GM18502 (cell line): ENCODE measurements around the gene CHSY3.

Experiments used
- ATAC-seq: cut with Tn5 transposase; IDR thresholded peaks from one replicate; pipeline ENCODE4 v1.9.1; 2021; ENCODE audit warnings: mild to moderate bottlenecking; ENCODE audit not compliant: unreplicated experiment, poor library complexity

Gene CHSY3

DNA sequence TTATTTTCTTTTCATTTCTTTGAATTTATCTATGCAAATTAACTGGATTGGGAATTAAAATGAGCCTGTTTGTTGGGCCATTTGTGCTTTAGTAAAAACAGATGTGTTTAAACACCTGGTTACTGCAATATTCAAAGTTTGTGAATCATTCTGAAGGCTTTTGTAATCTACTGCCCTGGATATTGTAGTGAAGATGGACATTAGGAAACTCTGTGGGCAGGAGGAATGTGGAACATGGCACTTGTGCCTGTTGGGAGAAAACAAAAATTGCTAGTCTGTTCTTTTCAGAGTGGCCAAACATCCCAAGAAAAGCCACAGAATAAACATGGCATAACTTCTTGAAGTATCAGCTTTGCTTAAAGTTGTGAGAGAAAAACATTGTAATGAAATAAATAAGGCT is 40.8 kb downstream of the CHSY3 start:
- no peak for ATAC-seq

DNA sequence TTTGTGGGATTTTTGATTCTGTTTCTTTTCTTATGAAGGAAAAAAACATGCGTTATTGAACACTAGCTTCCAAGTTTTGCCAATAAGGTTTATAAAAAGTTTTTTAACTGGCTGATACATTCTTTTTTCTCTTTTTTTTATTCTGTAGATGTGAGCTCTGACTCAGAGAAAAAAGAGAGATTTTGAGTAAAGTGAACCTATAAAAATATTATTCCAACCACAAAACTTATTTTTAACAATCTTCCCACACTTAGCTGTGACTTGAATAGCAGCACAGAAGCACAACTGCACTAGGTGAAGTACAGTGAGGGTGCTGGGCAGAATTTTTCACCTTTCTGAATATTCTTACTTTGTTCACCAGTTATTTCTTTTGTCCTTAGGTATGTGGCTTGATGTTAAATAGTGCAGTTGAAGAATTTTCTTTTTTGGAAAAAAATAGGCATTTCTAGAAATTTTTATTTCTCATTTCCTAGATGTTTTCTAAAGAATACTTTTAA is 41.6 kb downstream of the CHSY3 start:
- no peak for ATAC-seq

DNA sequence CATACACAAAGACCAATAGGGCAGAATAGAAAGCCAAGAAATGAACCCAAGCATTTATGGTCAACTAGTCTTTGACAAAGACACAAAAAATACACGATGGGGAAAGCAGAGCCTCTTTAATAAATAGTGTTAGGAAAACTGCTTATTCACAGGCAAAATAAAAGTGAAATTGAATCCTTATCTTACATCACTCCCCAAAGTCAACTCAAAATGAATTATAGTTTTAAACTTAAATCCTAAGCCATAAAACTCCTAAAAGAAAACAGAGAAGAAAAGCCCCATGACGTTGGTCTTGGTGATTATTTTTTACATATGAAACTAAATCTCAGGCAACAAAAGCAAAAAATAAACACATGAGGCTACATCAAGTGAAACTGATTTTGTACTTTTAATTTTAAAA is 46.8 kb downstream of the CHSY3 start:
- ATAC-seq = no peak

DNA sequence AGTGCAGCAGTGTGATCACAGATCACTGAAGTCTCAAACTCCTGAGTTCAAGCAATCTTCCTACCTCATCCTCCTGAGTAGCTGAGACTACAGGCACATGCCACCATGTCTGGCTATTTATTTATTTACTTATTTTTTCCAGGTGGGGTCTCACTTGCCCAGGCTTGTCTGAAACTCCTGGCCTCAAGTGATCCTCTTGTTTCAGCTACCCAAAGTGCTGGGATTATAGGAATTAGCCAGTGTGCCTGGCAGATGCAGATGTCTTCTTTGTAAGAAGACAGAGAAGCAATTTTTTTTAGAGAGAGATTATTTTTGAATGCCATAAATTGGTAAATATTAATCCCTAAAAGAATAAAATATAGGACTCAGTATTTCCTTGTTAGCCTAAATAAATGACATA is 54.3 kb downstream of the CHSY3 start:
- ATAC-seq = no peak

DNA sequence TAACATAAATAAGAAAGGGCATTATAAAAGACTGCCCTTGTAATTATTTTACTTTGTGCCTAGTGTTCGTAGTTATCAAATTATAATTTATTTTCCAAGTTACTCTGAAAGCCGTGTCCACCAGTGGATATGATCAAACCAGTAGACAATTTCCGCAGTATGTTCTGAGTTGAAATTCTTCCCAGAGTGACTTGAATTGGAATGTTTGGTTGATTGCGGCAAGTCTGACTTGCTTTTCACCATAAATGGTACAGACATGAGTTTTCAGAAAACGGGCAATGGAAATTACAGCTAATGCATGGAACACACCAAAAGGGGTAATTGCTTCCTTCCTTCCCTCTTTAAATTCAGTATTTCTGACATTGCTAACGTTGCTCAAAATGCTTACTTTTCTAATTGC is 56.6 kb downstream of the CHSY3 start:
- ATAC-seq = no peak

DNA sequence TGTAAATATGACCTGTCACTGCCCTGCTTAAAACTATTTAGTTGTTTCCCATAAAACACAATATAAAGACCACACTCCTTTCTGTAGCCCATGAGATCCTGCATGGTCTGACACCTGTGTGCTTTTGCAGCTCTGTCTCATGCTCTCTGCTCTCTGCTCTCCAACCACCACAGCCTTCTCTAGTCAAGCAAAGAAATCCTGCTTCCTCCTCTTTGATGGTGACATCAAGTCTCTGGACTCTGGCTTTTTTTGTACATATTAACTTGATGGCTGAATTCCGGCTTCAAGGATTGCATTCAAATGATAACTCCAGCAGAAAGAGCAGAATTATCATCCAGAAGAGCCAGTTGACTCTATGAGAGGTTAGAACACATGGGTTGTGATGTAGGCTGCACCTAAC is 58.2 kb downstream of the CHSY3 start:
- no peak for ATAC-seq

DNA sequence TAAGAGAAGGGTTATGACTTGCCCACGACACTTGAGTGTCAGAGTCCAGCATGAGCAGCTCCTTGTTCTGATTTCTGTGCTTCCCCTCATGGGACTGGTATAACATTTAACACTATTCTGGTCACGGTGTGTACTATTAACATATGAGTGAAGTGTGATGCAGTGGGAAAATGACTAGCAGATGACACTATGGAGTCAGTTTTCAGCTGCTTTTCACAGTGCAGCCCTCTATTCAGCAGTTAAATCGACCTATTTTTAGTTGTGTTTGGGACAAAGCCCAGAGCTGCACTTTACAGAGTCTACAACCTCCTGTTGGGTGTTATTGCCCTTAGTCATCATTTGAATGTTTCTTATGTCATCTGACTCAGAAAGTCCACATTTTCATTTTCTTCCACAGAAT is 59.1 kb downstream of the CHSY3 start:
- no peak for ATAC-seq

DNA sequence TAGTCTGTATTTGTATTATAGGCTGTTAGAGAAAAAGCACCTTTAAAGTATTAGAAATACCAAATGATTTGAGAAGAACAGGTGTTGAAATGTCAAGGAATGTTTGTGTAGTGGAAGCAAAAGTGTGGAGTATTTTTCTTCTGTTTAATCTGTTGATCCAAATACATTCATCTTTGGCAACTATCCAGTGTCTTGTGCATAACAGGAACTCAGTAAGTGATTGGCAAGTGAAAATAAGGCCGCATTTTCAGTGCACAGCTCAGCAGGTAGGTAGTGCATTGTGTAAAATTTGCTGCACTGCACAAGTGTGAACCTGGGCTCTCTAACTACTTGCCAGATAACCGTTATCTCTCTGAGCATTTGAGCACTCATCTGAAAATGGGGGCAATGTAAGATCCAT is 61.8 kb downstream of the CHSY3 start:
- no peak for ATAC-seq

DNA sequence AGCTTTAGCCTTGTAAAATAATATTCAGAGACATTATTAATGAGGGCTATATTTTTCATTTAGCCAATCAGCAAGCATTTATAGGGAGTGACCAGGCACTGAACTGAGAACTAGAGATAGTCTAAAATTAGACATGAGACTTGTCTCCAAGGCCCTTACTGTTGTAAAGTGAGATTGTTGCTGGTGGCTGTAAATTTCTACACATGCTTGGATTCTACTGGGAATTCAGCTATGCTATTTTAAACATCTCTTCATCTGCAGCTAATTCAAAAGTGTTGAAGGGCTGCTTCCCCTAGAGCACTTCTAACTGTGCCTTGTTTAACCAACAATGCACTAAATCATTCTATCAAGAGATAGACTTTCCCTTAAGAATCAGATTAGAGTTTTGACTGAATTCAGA is 67.4 kb downstream of the CHSY3 start:
- no peak for ATAC-seq

DNA sequence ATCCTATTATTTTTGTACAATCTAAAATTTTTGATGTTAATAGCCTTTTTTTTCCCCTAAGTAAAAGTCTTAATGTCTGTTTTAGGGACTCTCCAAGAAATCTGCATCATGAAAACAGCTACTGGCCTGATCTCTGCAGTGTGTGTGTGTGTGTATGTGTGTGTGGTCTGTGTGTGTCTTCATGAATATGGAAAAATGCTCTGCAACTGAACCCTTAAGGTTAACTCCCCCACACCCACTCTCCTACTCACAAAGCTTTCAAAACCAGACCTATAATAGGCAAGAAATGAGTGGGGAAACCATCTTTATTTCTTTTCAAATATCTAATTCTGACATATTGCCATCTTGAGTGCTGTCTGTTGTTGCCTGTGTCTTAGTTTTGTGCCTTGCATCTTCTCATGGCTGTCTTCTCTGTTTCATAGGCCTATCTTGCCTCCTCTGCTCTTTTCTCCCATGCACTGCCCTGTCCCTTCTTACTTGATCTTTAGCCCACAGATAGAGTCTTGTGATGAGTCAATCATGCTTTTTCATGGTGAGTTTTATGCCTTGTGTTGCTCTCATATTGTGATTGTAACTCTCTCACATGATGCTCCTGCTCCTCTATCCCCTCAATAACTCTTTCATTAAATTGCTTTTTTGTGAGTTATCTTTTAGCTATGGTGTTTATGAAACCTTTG is 68.3 kb downstream of the CHSY3 start:
- ATAC-seq = no peak

DNA sequence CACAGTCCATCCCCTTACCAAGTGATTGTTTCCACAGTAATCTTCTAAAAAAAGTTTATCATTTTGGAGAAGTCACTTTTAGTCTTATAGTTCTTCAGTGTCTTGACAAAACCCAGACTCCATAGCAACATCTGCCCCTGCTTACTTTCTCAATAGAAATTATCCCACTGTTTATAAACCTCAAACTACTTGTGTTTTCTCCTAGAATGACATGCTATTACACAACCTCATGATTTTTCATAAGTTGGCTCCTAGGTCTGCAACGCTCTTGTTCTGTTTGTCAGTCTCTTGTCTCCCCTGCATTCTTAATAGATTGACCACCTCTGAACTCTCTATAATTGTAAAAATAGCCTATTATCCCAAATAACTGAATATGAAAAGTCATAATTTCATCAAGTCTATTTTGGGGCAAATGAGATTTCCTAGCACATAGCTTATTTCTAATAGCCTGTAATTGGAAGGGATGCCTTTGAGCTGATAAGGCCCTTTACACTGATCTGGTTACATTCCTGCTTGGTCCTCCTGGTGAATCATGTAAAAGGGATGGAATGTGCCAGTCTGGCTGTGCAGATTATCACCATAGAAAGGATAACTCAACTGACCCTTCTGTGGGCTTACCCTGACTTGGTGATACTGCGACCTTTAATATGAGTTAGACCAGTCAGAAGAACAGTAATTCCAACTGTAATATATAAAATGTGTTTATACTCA is 69.6 kb downstream of the CHSY3 start:
- ATAC-seq = no peak

DNA sequence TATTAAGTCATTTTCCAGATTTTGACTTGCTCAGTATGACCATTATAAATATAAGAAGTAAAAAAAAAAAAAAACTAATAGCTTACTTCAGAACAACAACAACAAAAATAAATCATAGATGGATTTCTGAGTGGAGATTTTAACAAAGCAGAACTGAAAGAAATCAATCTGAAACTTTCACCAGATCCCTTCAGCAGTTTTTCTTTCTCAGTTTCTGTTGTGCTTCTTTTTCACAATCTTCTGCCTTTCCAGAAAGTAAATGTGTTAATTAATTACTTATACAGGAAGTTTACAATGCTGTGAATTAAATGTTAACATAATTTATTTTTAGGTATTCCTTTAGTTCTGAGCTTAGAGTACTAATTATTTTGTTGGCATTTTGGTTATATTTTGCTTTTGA is 73.5 kb downstream of the CHSY3 start:
- peak; percentile 57 for ATAC-seq

DNA sequence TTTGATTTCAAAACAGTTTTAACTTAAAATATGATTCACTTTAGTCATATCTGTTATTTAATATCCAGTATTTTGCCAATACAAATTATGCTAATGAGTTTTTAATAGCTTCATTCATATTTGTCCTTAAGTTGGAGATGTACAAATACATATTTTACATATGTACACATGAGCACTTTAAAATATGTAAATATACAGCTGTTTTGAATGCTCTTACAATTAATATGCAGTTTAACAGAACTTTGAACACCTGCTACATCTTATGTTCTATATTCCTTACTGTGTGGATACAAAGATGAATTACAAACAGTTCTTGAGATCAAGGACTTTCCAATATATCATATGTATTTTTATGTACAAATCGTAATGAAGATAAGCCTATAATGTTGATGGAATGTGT is 74.0 kb downstream of the CHSY3 start:
- ATAC-seq = no peak

DNA sequence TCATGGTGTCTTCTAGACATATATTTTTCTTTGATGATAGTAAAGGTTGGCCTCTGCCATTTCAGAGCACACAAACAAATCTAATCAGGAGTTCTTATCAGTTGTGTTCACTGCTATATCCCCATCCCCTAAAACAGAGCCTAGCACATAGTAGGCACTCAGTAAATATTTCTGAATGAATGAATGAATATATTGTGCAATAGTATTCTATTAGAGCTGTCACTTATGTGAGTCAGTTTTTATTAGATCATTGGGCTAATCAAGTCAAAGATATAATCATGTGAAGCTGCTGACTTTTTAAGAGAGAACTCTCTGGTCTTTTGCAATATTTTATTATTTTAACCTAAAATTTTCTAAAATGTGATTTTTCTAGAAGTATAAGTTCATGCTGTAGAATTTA is 84.2 kb downstream of the CHSY3 start:
- ATAC-seq = no peak

DNA sequence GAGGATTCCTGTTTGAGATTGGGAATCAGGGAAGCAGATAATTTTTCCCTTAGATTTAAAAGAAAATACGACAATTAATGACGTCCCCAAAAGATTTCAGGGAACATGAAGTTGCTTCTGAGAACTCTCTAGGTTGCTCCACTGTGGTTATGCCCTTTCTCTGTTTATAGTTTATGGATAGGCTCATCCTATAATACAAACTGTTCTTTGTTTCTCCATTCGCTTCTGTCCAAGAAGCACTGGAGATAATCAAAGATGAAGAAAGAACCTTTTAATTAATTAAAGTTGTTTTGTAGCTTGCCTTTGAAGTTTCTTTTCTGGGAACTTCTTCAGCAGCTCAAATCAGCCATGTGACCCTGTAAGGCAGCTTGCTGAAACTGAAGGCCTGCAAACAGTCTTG is 87.5 kb downstream of the CHSY3 start:
- ATAC-seq = no peak

DNA sequence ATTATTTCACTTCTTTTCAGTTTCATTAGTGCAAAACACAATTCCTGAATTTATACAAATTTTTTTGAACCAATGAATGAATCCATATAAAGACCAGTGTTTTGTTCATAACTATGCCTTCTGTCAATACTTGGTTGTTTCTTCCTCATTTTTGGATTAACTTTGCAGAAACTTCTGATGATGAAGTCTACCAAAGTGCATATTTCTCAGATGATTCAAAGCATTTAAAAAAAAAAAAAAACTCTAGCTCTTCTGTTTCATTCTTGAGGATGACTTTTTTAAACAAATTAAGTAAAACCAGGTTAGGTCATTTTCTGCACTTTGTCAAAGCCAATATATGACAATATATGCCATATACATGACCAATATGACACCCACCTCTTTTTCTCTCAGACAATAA is 92.6 kb downstream of the CHSY3 start:
- no peak for ATAC-seq

DNA sequence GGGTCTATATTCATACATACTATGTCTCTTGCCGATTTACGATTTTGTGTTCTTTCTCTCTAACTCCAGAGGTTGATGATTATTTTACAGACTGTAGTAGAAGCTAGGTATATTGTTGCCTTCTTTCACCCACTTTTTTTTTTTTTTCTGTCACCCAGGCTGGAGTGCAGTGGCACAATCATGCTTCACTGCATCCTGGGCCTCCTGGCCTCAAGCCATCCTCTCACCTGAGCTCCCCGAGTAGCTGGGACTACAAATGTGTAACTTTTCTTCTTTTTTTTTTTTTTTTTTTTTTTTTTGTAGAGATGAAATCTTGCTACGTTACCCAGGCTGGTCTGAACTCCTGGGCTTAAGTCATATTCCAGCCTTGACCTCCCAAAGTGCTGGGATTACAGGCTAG is 96.2 kb downstream of the CHSY3 start:
- ATAC-seq = no peak

DNA sequence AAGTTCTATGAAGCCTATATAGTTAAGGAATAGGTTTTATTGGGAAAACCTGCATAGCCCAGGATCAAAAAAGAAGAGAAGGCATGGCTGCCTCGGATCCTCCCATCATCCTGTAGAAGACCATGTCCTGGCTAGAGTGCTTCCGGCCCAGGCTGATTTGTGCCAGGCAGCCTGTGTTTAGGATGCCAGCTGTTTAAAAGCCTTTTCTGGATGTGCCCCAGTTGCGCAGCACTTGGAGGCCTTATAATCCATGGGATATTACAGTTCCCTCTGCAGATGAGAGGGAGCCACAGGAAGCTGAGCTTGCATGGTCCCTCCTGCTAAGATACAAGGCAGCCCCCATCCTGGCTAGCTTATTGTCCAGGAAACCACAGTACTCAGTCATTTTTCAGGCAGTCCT is 97.9 kb downstream of the CHSY3 start:
- no peak for ATAC-seq

DNA sequence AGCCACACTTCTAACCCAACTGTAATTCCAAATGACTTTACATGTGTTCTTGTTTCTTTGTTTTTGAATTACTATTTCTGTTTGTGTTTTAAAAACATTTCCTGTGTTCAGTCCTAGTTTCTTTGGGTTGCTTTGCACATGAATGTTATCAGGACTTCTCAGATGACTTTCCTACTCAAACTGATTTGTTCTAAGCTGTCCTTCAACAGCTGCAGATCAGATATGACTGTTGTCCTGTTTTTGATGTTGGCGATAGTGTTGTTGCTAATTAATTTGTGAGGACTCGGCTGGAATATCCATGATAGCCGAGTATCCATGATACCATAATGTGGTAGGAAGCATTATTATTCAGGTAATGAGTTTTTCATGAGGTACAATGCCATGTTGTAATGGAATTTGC is 98.6 kb downstream of the CHSY3 start:
- ATAC-seq = no peak

DNA sequence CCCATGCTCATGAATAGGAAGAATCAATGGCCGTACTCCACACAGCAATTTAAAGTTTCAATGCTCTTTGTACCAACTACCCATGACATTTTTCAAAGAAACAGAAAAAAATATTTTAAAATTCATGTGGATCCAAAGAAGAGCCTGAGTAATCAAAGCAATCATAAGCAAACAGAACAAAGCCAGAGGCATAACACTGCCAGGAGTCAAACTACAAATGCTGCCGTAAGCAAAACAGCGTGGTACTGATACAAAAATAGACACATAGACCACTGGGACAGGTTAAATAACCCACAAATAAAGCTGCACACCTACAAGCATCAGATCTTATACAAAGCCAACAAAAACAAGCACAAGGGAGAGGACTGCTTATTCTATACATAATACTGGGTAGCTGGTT is 107.7 kb downstream of the CHSY3 start:
- ATAC-seq = no peak

DNA sequence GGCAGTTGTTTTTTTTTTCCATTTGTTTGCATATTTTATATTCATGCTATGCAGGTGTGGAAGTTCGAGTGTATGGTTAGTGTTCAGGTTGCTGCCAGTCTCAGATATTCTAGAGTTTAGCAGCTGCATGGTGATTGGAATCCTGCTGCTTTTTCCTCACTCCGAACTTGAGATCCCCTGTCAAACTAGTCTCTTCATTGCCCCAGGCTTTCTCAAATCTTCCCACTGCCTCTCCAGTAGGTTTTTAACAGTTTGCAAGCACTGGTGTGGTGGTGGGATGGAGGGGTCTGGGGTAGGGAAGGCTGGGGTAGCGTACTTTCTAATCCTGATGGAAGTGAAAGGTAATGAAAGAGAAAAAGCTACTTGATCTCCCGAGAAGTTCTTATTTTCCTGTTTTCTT is 112.9 kb downstream of the CHSY3 start:
- no peak for ATAC-seq

DNA sequence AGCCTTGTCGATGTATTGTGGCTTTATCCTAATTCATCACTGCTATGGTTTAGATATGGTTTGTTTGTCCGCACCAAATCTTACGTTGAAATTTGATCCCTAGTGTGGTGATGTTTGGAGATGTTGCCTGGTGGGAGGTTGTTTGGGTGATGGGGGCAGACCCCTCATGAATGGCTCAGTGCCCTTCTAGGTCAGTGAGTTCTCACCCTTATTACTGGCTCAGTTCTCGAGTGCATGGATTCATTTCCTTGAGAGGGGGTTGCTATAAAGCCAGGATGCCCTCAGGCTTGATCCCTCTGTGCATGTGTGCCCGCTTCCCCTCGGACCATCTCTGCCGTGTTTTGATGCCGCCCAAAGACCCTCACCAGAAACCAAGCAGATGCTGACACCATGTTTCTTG is 114.4 kb downstream of the CHSY3 start:
- no peak for ATAC-seq
